RKO (cell line): ENCODE measurements around the gene TTLL3.
"Not testable (repeated sequence)": the region's sequence is repeated elsewhere in the genome, so short reads cannot be mapped to it uniquely, and the experiment has no call there.

Source experiments
- DNase-seq: peaks from one replicate; pipeline ENCODE4 v3.0.0-alpha.2; 2016; ENCODE audit warnings: low spot score

The TTLL3 gene

GRCh38 chr3:9870978-9871377 lies 60.9 kb downstream of the TTLL3 start:
- DNase-seq = no peak

GRCh38 chr3:9872067-9872466 lies 62.0 kb downstream of the TTLL3 start:
- not testable (repeated sequence) for DNase-seq

- DNase-seq = no peak
Measured at GRCh38 chr3:9875448-9875847, 65.4 kb downstream of the TTLL3 start.

- not testable (repeated sequence) for DNase-seq
Measured at GRCh38 chr3:9876255-9876654, 66.2 kb downstream of the TTLL3 start.

- DNase-seq = no peak
Measured at GRCh38 chr3:9876991-9877390, 66.9 kb downstream of the TTLL3 start.

- no peak for DNase-seq
Measured at GRCh38 chr3:9878700-9879099, 68.6 kb downstream of the TTLL3 start.

- no peak for DNase-seq
Measured at GRCh38 chr3:9879830-9880549, 69.9 kb downstream of the TTLL3 start, which contains the start of gene CIDEC. CIDEC (minus strand) TSS chr3:9880253; CDS start chr3:9878486, 1,767 bp downstream.

- no peak for DNase-seq
Measured at GRCh38 chr3:9881441-9881840, 71.4 kb downstream of the TTLL3 start.

- no peak for DNase-seq
Measured at GRCh38 chr3:9883706-9884554, 73.9 kb downstream of the TTLL3 start.

- DNase-seq = peak; percentile 84
Measured at GRCh38 chr3:9884555-9885165, 74.6 kb downstream of the TTLL3 start.
